Measurements from ENCODE around the gene KRT35. TPM values are rescaled to one million over a fixed set of nuclear protein-coding genes. Genes with fewer than 3 reads are reported as not detected.

KRT35 gene
- total and polyA plus RNA-seq, 2 experiments from 2014 or later = not detected

DNA sequence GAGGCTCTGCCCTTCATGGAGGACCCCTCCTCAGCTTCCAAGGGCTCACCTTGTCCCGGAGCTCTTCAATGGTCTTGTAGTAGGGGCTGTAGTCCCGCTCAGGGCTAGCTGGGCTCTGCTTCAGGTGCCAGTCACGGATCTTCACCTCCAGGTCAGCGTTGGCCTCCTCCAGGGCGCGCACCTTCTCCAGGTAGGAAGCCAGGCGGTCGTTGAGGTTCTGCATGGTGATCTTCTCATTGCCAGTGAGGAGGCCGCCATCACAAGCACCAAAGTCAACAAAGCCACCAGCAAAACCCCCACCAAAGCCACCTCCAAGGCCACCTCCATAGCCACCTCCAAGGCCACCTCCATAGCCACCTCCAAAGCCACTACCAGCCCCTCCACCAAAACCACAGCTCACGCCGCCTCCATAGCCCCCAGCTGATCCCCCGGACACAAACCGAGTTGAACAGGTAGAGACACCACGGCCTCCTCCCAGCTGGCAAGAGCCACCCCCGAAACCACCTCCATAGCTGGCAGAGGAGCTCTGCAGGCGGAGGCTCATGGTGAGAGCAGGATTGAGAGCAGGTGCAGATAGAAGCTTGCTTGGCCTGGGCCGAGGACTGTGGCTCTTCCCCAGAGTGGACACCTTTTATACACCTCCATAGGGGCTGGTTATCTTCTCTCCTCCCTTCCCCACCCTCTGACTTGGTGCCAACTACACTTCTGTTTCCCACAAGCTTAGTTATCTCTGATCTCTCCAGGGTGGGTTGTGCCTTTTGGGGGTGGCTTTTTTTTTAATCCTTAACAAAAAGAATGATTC, 24.3 kb upstream of the KRT35 start, which contains the start of gene KRT13 (continued):
- TF ChIP-seq, protein P1, sequence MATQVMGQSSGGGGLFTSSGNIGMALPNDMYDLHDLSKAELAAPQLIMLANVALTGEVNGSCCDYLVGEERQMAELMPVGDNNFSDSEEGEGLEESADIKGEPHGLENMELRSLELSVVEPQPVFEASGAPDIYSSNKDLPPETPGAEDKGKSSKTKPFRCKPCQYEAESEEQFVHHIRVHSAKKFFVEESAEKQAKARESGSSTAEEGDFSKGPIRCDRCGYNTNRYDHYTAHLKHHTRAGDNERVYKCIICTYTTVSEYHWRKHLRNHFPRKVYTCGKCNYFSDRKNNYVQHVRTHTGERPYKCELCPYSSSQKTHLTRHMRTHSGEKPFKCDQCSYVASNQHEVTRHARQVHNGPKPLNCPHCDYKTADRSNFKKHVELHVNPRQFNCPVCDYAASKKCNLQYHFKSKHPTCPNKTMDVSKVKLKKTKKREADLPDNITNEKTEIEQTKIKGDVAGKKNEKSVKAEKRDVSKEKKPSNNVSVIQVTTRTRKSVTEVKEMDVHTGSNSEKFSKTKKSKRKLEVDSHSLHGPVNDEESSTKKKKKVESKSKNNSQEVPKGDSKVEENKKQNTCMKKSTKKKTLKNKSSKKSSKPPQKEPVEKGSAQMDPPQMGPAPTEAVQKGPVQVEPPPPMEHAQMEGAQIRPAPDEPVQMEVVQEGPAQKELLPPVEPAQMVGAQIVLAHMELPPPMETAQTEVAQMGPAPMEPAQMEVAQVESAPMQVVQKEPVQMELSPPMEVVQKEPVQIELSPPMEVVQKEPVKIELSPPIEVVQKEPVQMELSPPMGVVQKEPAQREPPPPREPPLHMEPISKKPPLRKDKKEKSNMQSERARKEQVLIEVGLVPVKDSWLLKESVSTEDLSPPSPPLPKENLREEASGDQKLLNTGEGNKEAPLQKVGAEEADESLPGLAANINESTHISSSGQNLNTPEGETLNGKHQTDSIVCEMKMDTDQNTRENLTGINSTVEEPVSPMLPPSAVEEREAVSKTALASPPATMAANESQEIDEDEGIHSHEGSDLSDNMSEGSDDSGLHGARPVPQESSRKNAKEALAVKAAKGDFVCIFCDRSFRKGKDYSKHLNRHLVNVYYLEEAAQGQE (IDR thresholded peaks at IDR 0.05; ENCODE audit: unreplicated experiment) = no peak
- TF ChIP-seq, protein P2, sequence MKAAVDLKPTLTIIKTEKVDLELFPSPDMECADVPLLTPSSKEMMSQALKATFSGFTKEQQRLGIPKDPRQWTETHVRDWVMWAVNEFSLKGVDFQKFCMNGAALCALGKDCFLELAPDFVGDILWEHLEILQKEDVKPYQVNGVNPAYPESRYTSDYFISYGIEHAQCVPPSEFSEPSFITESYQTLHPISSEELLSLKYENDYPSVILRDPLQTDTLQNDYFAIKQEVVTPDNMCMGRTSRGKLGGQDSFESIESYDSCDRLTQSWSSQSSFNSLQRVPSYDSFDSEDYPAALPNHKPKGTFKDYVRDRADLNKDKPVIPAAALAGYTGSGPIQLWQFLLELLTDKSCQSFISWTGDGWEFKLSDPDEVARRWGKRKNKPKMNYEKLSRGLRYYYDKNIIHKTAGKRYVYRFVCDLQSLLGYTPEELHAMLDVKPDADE (IDR thresholded peaks at IDR 0.05) = no peak
- TF ChIP-seq, protein P3, sequence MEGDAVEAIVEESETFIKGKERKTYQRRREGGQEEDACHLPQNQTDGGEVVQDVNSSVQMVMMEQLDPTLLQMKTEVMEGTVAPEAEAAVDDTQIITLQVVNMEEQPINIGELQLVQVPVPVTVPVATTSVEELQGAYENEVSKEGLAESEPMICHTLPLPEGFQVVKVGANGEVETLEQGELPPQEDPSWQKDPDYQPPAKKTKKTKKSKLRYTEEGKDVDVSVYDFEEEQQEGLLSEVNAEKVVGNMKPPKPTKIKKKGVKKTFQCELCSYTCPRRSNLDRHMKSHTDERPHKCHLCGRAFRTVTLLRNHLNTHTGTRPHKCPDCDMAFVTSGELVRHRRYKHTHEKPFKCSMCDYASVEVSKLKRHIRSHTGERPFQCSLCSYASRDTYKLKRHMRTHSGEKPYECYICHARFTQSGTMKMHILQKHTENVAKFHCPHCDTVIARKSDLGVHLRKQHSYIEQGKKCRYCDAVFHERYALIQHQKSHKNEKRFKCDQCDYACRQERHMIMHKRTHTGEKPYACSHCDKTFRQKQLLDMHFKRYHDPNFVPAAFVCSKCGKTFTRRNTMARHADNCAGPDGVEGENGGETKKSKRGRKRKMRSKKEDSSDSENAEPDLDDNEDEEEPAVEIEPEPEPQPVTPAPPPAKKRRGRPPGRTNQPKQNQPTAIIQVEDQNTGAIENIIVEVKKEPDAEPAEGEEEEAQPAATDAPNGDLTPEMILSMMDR (conservative IDR thresholded peaks at IDR 0.05; ENCODE audit: low read depth in 2 of 2) = no peak

DNA sequence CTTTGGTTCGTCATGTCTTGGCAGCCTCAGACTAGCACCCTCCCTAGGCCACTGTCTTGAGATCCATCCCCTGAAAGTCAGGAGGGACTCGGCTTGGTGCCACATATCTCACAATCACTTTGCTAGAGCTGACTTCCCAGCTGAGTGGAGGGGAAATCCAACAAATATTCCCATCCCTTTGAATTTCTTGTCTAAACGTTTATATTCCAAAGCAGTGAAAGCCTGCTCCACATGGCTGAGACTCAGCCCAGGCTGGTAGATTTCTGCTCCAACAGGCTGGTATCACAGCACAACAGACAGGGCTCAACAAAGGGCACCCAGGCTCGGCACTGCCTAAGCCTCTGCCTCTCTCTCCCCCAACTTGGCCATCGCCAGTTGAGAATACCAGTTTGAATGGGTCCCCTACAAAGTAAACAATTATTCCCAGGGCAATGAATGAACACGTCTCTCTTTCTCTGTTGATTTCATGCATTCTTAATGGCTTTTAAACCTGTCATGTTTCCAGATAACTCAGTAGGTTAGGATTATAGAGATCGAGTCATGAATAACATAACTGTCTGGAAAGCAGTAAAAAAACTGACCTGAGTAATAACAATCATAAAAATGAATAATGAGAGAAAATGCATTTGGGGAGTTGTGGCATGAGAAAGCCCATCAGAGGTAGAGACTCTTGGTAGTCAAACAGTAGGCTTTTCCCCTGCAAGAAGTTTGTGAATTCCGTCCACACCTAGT, 23.5 kb upstream of the KRT35 start:
- Mint-ChIP-seq H3K9me3 (no peaks in the 10 kb centered on the region), H3K36me3 (ENCODE audit: low read depth) (no peaks in the 10 kb centered on the region; the same call in 2 of the 3 replicates), H3K27ac (no peak overlapping the region), H3K27me3 (ENCODE audit: insufficient read depth, low read depth, poor library complexity) (peaks cover 3% of the 10 kb centered on the region), H3K4me1 (peaks cover 18% of the 10 kb centered on the region), H3K4me3 (no peak overlapping the region)
- no peaks in the 10 kb centered on the region for H4K20me1 ChIP-seq (replicated peaks; ENCODE audit: insufficient read depth)
- H3K9me2 ChIP-seq (ENCODE audit: insufficient read depth) = no peaks in the 10 kb centered on the region
- no peak for DNase-seq (ENCODE audit: low spot score)
- H3K27ac ChIP-seq (ENCODE audit: low read depth) = no peak overlapping the region
- ATAC-seq = no peak
- H2AFZ ChIP-seq = no peak overlapping the region
- peaks cover 12% of the 10 kb centered on the region for H3K4me1 ChIP-seq (ENCODE audit: insufficient read depth)
- no peaks in the 10 kb centered on the region for H3K36me3 ChIP-seq (ENCODE audit: insufficient read depth)
- H3K4me2 ChIP-seq = no peak overlapping the region
- H3F3A ChIP-seq (replicated peaks; ENCODE audit: low read depth) = no peaks in the 10 kb centered on the region
- H3K27me3 ChIP-seq (ENCODE audit: insufficient read depth) = no peaks in the 10 kb centered on the region
- H3K79me2 ChIP-seq (replicated peaks; ENCODE audit: insufficient read depth) = no peaks in the 10 kb centered on the region
- H3K4me3 ChIP-seq = no peak overlapping the region
- TF ChIP-seq, protein P2 (IDR thresholded peaks at IDR 0.05) = no peak
- TF ChIP-seq POLR2AphosphoS5 (IDR thresholded peaks at IDR 0.05; ENCODE audit: low read depth) (no peak), EZH2 (IDR thresholded peaks at IDR 0.05; ENCODE audit: low read depth, unreplicated experiment) (no peak), CREB1 (CRISPR knock-in tag; IDR thresholded peaks at IDR 0.05; ENCODE audit: low read depth) (no peak), ZNF331 (CRISPR knock-in tag; IDR thresholded peaks at IDR 0.05; ENCODE audit: low read depth) (no peak), ZNF114 (CRISPR knock-in tag; IDR thresholded peaks at IDR 0.05) (no peak), STAT1 (IDR thresholded peaks at IDR 0.05; ENCODE audit: unreplicated experiment) (no peak), EZH2phosphoT487 (IDR thresholded peaks at IDR 0.05; ENCODE audit: unreplicated experiment) (no peak)

All from GM23338 (cell line).